Nephron progenitor cell (in vitro differentiated cells): ENCODE results near the gene RBKS.
"Not testable (repeated sequence)": the region's sequence is repeated elsewhere in the genome, so short reads cannot be mapped to it uniquely, and the experiment has no call there.

Experiments
- DNase-seq: peaks from one replicate; pipeline ENCODE4 v3.0.0; 2021
- H3K27ac Mint-ChIP-seq: 2 replicates; pipeline ENCODE4 v1.8.0; 2021; ENCODE audit warnings: mild to moderate bottlenecking, moderate library complexity, mixed read lengths
- H3K27me3 Mint-ChIP-seq: 2 replicates; pipeline ENCODE4 v1.8.0; 2021; ENCODE audit warnings: mild to moderate bottlenecking, low read depth, mixed read lengths; ENCODE audit not compliant: poor library complexity
- H3K36me3 Mint-ChIP-seq: 2 replicates; pipeline ENCODE4 v1.8.0; 2021; ENCODE audit warnings: low read depth, mixed read lengths
- H3K4me1 Mint-ChIP-seq: 2 replicates; pipeline ENCODE4 v1.8.0; 2021; ENCODE audit warnings: mixed read lengths
- H3K4me3 Mint-ChIP-seq: 2 replicates; pipeline ENCODE4 v1.8.0; 2021; ENCODE audit warnings: mild to moderate bottlenecking, moderate library complexity, mixed read lengths
- H3K9me3 Mint-ChIP-seq: 2 replicates; pipeline ENCODE4 v1.8.0; 2021; ENCODE audit warnings: mild to moderate bottlenecking, moderate library complexity, mixed read lengths
- CTCF ChIP-seq: fragments of 200-600 bp; sonication (generic); IDR thresholded peaks from 2 replicates; pipeline ENCODE4 v1.5.0; 2021; ENCODE audit warnings: antibody characterized with exemption

The RBKS gene

GRCh38 chr2:27875089-27875881, 14.9 kb downstream of the RBKS start:
- H3K27ac Mint-ChIP-seq = no peak overlapping the region
- H3K4me3 Mint-ChIP-seq = no peak overlapping the region
- DNase-seq = no peak
- H3K4me1 Mint-ChIP-seq = no peaks in the 10 kb centered on the region
- peaks cover 13% of the 10 kb centered on the region for H3K36me3 Mint-ChIP-seq
- peaks cover 33% of the 10 kb centered on the region for H3K9me3 Mint-ChIP-seq
- TF ChIP-seq CTCF = no peak
- H3K27me3 Mint-ChIP-seq = peaks cover 7% of the 10 kb centered on the region

GRCh38 chr2:27873091-27873490, 17.1 kb downstream of the RBKS start:
- Mint-ChIP-seq H3K4me1 (no peaks in the 10 kb centered on the region), H3K27ac (no peak overlapping the region), H3K36me3 (peaks cover 13% of the 10 kb centered on the region), H3K27me3 (peaks cover 5% of the 10 kb centered on the region), H3K9me3 (peaks cover 22% of the 10 kb centered on the region), H3K4me3 (no peak overlapping the region)
- no peak for DNase-seq
- no peak for TF ChIP-seq CTCF

GRCh38 chr2:27871802-27872201, 18.4 kb downstream of the RBKS start:
- Mint-ChIP-seq H3K4me1 (no peaks in the 10 kb centered on the region), H3K27me3 (peaks cover 5% of the 10 kb centered on the region), H3K36me3 (peaks cover 5% of the 10 kb centered on the region), H3K9me3 (peaks cover 12% of the 10 kb centered on the region), H3K4me3 (no peak overlapping the region), H3K27ac (no peak overlapping the region)
- DNase-seq = no peak
- TF ChIP-seq CTCF = no peak

GRCh38 chr2:27870724-27871123, 19.5 kb downstream of the RBKS start:
- TF ChIP-seq CTCF = no peak
- no peak for DNase-seq
- peaks cover 3% of the 10 kb centered on the region for H3K36me3 Mint-ChIP-seq
- H3K4me3 Mint-ChIP-seq = no peak overlapping the region
- no peak overlapping the region for H3K27ac Mint-ChIP-seq
- peaks cover 6% of the 10 kb centered on the region for H3K27me3 Mint-ChIP-seq
- peaks cover 4% of the 10 kb centered on the region for H3K9me3 Mint-ChIP-seq
- peaks cover 10% of the 10 kb centered on the region for H3K4me1 Mint-ChIP-seq

GRCh38 chr2:27869763-27870162, 20.4 kb downstream of the RBKS start:
- TF ChIP-seq CTCF = no peak
- peaks cover 8% of the 10 kb centered on the region for H3K27me3 Mint-ChIP-seq
- H3K27ac Mint-ChIP-seq = no peak overlapping the region
- no peak overlapping the region for H3K4me3 Mint-ChIP-seq
- H3K4me1 Mint-ChIP-seq = peaks cover 19% of the 10 kb centered on the region
- H3K36me3 Mint-ChIP-seq = no peaks in the 10 kb centered on the region
- H3K9me3 Mint-ChIP-seq = no peaks in the 10 kb centered on the region
- DNase-seq = no peak

- no peaks in the 10 kb centered on the region for H3K9me3 Mint-ChIP-seq
- H3K4me3 Mint-ChIP-seq = no peak overlapping the region
- TF ChIP-seq CTCF = no peak
- DNase-seq = no peak
- H3K36me3 Mint-ChIP-seq = no peaks in the 10 kb centered on the region
- H3K27ac Mint-ChIP-seq = peak overlapping the region; percentile 16
- peaks cover 4% of the 10 kb centered on the region for H3K27me3 Mint-ChIP-seq
- peaks cover 38% of the 10 kb centered on the region for H3K4me1 Mint-ChIP-seq
Observed at GRCh38 chr2:27866237-27866636, 23.9 kb downstream of the RBKS start.

- H3K9me3 Mint-ChIP-seq, H3K27ac Mint-ChIP-seq: not testable (repeated sequence)
Observed at GRCh38 chr2:27863955-27864354, 26.2 kb downstream of the RBKS start.

More at GRCh38 chr2:27863955-27864354, 26.2 kb downstream of the RBKS start:
- peaks cover 38% of the 10 kb centered on the region for H3K4me1 Mint-ChIP-seq
- H3K4me3 Mint-ChIP-seq, H3K36me3 Mint-ChIP-seq, H3K27me3 Mint-ChIP-seq, DNase-seq: not testable (repeated sequence)
